HG03439 (cell line): Measurements from ENCODE around the gene MED13L.
"Not testable (repeated sequence)": the region's sequence is repeated elsewhere in the genome, so short reads cannot be mapped to it uniquely, and the experiment has no call there.

Experiments used
- ATAC-seq: cut with Tn5 transposase; IDR thresholded peaks from one replicate; pipeline ENCODE4 v1.9.1; 2021; ENCODE audit warnings: mild to moderate bottlenecking, moderate library complexity; ENCODE audit not compliant: unreplicated experiment

MED13L gene

DNA sequence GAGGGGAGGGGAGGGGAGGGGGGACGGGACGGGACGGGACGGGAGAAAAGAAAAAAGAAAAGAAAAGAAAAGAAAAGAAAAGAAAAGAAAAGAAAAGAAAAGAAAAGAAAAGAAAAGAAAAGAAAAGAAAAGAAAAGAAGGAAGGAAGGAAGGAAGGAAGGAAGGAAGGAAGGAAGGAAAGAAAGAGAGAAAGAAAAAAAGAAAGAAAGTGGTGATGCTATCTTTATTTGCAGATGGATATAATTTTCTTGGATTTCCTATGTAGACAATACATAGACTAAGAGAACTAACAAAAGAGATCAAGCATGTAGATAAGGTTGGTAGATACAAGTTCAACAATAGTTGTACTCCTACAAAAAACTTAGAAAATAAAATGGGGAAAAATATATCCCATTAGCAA, 245.9 kb downstream of the MED13L start:
- not testable (repeated sequence) for ATAC-seq

GRCh38 chr12:116028619-116029018, 248.9 kb downstream of the MED13L start:
- no peak for ATAC-seq

- no peak for ATAC-seq
Observed at GRCh38 chr12:116027551-116027821, 250.0 kb downstream of the MED13L start.

DNA sequence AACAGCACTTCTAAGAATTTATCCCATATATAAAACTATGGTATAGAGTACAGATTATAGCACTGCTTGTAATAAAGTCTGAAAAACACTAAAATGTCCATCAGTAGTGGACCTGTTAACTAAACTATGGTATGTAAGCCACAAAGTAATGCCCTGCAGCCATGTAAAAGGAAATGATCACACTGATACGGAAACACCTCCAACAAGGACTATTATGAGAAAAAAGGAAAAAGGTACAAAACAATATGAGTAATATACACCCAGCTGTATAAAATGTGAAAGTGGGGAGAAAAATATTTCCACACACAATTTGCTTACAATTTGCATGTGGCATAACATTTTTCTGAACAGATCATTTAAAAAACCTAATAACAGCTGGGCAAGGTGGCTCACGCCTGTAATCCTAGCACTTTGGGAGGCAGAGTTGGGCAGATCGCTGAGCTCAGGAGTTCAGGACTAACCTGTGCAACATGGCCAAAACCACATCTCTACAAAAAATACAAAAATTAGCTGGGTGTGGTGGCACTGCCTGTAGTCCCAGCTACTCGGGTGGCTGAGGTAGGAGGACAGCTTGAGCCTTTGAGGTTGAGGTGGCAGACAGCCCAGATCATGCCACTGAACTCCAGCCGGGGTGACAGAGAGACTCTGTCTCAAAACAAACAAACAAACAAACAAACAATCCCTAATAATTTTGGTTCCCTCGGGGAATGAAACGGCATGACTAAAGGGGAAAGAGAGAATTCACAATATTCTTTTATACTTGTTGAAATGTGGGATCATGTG, 250.5 kb downstream of the MED13L start:
- no peak for ATAC-seq

- ATAC-seq, result no peak
Observed at GRCh38 chr12:116026346-116026745, 251.1 kb downstream of the MED13L start.

- no peak for ATAC-seq
Observed at GRCh38 chr12:116024769-116025168, 252.7 kb downstream of the MED13L start.

DNA sequence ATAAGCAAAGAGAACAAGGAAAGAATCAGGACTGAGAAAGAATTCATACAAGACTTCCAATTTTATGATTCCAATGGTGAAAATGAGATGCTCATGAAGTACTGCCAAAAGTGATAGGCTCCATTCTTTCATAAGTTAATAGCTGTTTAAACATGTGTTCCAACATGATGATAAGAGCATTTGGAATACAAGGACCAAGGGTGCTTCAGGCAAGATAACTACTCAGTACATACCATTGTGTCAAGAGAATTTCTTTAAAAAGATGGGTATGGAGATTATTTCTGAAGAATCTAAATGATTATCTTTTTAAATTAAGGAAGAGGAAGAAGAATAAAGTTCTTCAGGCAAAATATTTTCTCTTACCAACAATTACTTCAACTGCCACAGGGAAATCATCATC, 258.1 kb downstream of the MED13L start:
- ATAC-seq, result no peak

GRCh38 chr12:116018282-116018681, 259.2 kb downstream of the MED13L start:
- no peak for ATAC-seq

DNA sequence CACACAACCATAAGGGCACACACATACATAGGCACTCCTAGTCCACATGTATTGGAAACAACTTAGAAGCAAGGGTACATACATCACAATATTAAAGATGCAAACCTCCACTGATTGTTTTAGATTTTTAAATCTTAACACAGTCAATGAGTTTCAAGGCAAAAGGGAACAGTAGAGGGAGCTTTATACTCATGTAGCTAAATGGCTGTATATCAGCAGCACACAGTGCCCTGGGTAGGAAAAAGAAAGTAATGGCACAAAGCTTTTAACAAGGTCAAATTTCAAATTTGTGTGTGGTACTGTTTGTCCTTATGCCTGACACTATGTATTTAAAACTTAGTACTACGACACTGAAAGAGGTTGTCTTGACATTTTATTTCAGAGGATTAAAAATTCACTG, 262.0 kb downstream of the MED13L start:
- no peak for ATAC-seq

DNA sequence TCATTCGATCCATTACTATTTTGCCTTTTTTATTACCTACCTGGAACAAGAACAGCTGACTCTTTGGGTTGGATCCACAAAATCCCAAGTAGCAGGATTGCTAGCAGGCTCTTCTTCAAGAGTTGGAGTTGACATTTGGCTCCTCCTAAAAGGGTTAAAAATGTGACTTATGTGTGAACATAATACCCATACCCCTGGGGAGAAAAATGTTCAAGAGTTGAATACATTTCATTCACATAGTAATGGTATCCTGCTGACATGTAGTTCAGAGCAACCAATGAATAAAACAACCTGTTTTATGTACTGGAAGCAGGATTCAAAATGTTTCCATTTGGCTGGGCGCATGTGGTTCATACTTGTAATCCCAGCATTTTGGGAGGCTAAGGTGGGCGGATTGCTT, 264.7 kb downstream of the MED13L start:
- ATAC-seq, result no peak

GRCh38 chr12:116011217-116011616, 266.3 kb downstream of the MED13L start:
- no peak for ATAC-seq

DNA sequence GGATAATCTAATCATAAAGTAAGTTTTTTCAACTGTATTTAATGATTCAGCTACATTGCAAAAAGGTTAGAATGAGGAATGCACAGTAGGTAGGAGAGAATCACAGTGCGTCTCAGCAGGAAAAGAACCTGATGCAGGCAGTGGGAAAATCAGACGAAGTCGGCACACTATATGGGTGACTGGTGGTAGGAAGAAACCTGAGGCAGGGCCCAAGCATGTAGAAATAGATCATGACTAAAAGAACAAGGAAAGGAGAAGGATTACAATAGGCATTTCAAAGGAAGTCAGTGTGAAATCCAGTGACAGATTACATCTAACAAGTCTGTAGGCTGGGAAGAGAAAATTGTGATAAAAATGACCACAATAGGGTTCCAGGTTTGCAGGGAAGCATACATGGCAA, 267.0 kb downstream of the MED13L start:
- ATAC-seq, result no peak

DNA sequence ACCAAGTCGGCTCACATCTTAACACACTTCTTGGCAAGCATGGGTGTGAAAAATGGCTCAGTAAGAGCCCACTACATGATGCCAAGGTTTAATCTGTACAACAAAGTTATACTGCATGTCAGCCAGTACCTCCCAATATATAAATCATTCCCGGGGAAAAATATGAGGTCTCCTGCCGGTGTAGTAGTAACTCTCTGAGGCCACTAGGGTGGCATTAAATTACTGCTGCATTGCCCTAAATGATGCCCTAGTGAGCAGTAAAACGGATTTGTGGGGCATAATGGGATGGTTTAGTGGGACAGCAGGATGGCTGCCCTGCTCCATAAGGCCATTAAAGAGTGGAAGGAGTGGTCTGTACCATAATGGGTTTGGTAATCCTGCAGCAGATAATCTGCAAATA, 267.7 kb downstream of the MED13L start:
- ATAC-seq, result no peak

DNA sequence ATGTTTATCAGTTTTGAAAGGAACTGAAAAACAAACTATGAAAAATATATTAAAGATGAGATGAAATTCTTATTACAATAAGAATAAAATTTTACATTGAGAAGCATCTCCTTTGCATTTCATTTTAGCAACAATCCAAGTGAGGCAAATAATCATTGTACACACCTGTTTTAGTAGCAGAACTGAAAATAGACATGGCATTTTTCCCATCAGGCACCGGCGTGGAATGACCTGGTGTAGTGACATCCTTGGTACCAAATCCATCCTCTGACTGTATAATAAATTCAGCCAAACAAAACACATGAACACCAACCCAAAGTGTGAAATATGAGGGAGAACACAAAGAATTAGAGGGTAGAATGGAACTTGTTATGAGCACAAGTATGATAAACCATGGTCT, 271.4 kb downstream of the MED13L start:
- ATAC-seq, result no peak

GRCh38 chr12:116002890-116003536, 274.5 kb downstream of the MED13L start:
- no peak for ATAC-seq

- ATAC-seq, result no peak
Observed at GRCh38 chr12:116000252-116000651, 277.2 kb downstream of the MED13L start.

DNA sequence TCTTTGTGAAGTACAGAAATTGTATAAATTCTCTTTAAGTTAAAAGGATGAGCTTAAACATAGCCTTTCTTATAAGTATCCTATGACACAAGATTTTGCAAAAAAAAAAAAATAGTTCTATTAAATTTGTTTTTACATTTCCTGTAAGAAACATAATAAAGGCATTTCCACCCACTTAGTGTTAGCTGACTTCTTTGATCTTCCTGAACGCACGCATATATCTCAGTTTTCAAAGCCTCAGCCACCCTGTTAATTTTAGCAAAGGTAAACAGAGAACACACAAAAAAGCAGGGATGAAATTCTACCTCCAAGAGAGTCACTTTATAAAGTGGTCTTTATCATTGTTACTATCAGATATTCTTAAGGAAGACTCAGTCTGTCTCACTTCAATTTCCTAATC, 277.9 kb downstream of the MED13L start:
- ATAC-seq, result no peak

DNA sequence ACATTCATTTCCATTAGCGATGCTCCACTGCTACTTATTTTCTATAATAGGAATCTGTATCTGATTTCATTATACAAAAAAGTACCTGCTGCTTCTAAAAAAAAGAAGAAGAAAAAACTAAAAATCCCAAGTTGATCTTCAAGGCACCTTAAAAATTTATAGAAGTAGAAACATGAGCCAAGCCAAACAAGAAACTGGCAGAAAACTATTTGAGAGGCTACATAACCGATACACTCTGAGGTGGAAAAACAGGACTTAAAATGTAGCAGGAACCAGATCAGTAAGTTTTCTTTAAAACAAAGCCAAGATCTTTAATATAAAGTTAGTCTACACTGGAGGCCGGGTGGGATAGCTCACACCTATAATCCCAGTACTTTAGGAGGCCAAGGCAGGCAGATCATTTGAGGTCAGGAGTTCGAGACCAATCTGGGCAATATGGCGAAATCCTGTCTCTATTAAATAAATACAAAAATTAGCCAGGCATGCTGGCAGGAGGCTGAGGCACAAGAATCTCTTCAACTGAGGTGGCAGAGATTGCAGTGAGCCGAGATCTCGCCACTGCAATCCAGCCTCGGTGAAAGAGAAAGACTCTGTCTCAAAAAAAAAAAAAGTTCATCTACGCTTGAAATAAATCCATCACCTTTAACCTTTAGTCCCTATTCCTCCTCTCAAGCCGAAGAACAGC, 278.6 kb downstream of the MED13L start:
- ATAC-seq, result no peak

DNA sequence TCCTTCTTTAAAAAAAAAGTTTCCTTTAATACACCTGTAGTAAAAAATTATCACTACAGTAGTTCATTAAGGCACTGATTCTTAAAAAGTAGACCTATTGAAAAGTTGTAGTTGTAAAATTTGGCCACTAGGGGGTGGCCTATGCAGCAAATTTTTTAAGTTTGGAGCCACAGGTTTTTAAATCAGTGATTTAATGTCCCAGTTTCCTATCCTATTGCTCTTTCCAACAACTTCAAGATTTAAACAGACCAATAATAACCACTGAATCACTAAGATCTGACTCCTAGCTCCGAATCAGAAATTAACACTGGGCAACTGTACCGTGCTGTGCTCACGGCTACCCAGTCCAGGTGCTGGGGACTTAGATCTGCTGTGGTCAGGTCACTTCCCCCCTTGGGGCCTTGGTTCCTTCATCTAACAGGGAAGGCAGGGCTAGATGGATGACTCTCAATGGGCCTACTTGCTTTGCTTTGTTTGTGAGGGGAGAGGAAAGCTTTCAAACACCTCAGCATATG, 279.3 kb downstream of the MED13L start:
- no peak for ATAC-seq

- no peak for ATAC-seq
Observed at GRCh38 chr12:115993737-115994136, 283.8 kb downstream of the MED13L start.

DNA sequence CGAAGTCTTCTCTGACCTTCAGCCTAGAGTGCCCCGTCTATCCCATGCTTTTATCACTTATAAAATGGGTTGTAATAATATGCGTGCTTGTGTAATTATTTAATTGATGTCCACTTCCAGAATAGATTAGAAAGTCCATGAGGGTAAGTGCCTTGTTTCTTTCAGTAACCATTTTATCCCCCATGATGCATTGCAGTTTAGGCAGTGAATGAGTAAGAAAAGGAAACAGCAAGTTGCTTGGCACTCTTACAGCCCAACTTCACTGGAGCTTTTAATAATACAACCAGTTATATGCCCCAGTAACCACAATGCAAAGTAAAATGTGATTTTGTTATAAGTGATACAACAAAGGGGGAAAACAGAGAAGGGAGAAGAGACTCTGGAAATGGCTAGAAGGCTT, 287.3 kb downstream of the MED13L start:
- no peak for ATAC-seq
